ENCODE data around the gene BTN2A1.

GRCh38 chr6:26411751-26412150, 46.0 kb upstream of the BTN2A1 start:
- TF ChIP-seq CTCF (IDR thresholded peaks at IDR 0.05; ENCODE audit: low read depth, low read length) (no peak), MAX (IDR thresholded peaks at IDR 0.05; ENCODE audit: low read depth, low read length) (no peak), POLR2A (IDR thresholded peaks at IDR 0.05; ENCODE audit: extremely low read depth, insufficient read length) (no peak)
